GM18861 (cell line): ENCODE measurements around the gene ARID3B.
"Not testable (repeated sequence)": the region's sequence is repeated elsewhere in the genome, so short reads cannot be mapped to it uniquely, and the experiment has no call there.

Source experiments
- ATAC-seq: cut with Tn5 transposase; IDR thresholded peaks from one replicate; pipeline ENCODE4 v1.9.1; 2021; ENCODE audit not compliant: unreplicated experiment

ARID3B gene

GRCh38 chr15:74540761-74541493, at the start of gene ARID3B:
ARID3B (plus strand) TSS chr15:74541220; CDS start chr15:74543937, 2,717 bp downstream.
- peak; percentile 45 for ATAC-seq

- no peak for ATAC-seq
Measured at GRCh38 chr15:74496648-74497047, 44.4 kb upstream of the ARID3B start.

GRCh38 chr15:74497584-74497983, 43.4 kb upstream of the ARID3B start:
- no peak for ATAC-seq

- no peak for ATAC-seq
Measured at GRCh38 chr15:74499366-74499765, 41.7 kb upstream of the ARID3B start.

- ATAC-seq, result no peak
Measured at GRCh38 chr15:74500401-74500800, 40.6 kb upstream of the ARID3B start.

- ATAC-seq, result no peak
Measured at GRCh38 chr15:74502301-74502700, 38.7 kb upstream of the ARID3B start.

- ATAC-seq, result no peak
Measured at GRCh38 chr15:74504418-74504817, 36.6 kb upstream of the ARID3B start.

- ATAC-seq, result no peak
Measured at GRCh38 chr15:74504836-74505235, 36.2 kb upstream of the ARID3B start.

GRCh38 chr15:74505837-74506514, 35.0 kb upstream of the ARID3B start:
- no peak for ATAC-seq

- no peak for ATAC-seq
Measured at GRCh38 chr15:74506515-74506840, 34.5 kb upstream of the ARID3B start.

GRCh38 chr15:74511583-74511982, 29.4 kb upstream of the ARID3B start:
- ATAC-seq, result peak; percentile 56

GRCh38 chr15:74514059-74514458, 27.0 kb upstream of the ARID3B start:
- ATAC-seq, result not testable (repeated sequence)

- no peak for ATAC-seq
Measured at GRCh38 chr15:74517096-74517495, 23.9 kb upstream of the ARID3B start.

GRCh38 chr15:74519311-74519710, 21.7 kb upstream of the ARID3B start:
- no peak for ATAC-seq

GRCh38 chr15:74520407-74520806, 20.6 kb upstream of the ARID3B start:
- no peak for ATAC-seq

GRCh38 chr15:74523982-74524381, 17.0 kb upstream of the ARID3B start:
- no peak for ATAC-seq

- no peak for ATAC-seq
Measured at GRCh38 chr15:74525309-74525708, 15.7 kb upstream of the ARID3B start.

GRCh38 chr15:74525945-74526344, 15.1 kb upstream of the ARID3B start:
- no peak for ATAC-seq

- ATAC-seq, result no peak
Measured at GRCh38 chr15:74528876-74529275, 12.1 kb upstream of the ARID3B start.

- ATAC-seq, result no peak
Measured at GRCh38 chr15:74529921-74530320, 11.1 kb upstream of the ARID3B start.

- ATAC-seq, result no peak
Measured at GRCh38 chr15:74530771-74531143, 10.3 kb upstream of the ARID3B start.

- ATAC-seq, result no peak
Measured at GRCh38 chr15:74531144-74531811, 9.7 kb upstream of the ARID3B start.
